Heart left ventricle (tissue), 13 donors: ENCODE data around the gene PTRH2.

Source experiments
- POLR2A ChIP-seq, 2 donors: fragments of 450-650 bp; IDR thresholded peaks; one replicate each; pipeline ENCODE4 v1.6.1; 2017; ENCODE audit warnings: antibody characterized with exemption in 2 of 2, mild to moderate bottlenecking in 2 of 2, moderate library complexity in 2 of 2
- TF ChIP-seq, protein P1 (sequence below), 12 donors: fragments of 200-600 bp; sonication (generic) in 4 of 12; IDR thresholded peaks; one replicate each; pipeline versions ENCODE4 v1.5.0 to v1.8.0; 2018 to 2022; ENCODE audit warnings: antibody characterized with exemption in 12 of 12, mild to moderate bottlenecking in 5 of 12
- donor health status: ischemic (EF 13 %, LVEDD 7.1; RV severe dilation, severe dysfunction).
- donor health status: DM: no; HTN: yes; CAD: no.
- donor health status: DM: no; HTN: no; CAD: no.
- donor health status: ischemic (EF 25% LVEDD 6.9; RV normal size, moderate dysfunction).
- donor health status: ischemic (EF 25% LVEDD 5.7; RV mildly dilated, moderate dysfunction).
- donor health status: ischemic (EF 35%, LVEDD 5.7; RV mildly dilated, moderate dysfunction).
- donor health status: nonischemic (EF 11% LVEDD 7.7; RV severe dilation, severe dysfunction).
- donor health status: DM: yes; HTN: yes; CAD: no.
- donor health status: PGD.
- donor health status: ischemic (EF 29% LVEDD 5.4; RV normal size, mild dysfunction).
- donor health status: nonischemic (EF 23%, LVEDD 6.1; RV moderate dilation, normal function).

DNA sequence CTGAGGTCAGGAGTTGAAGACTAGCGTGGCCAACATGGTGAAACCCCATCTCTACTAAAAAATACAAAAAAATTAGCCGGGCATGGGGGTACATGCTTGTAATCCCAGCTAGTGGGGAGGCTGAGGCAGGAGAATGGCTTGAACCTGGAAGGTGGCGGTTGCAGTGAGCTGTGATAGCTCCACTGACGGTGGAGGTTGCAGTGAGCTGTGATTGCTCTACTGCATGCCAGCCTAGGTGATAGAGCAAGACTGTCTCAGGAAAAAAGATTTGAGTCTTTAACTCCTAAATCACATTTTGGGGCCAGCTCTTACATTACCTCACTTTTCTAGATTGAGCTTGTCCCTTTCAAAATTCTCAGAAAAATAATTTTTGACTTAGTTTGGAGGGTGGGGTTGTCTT is 15.4 kb upstream of the PTRH2 start:
- TF ChIP-seq, protein P1, sequence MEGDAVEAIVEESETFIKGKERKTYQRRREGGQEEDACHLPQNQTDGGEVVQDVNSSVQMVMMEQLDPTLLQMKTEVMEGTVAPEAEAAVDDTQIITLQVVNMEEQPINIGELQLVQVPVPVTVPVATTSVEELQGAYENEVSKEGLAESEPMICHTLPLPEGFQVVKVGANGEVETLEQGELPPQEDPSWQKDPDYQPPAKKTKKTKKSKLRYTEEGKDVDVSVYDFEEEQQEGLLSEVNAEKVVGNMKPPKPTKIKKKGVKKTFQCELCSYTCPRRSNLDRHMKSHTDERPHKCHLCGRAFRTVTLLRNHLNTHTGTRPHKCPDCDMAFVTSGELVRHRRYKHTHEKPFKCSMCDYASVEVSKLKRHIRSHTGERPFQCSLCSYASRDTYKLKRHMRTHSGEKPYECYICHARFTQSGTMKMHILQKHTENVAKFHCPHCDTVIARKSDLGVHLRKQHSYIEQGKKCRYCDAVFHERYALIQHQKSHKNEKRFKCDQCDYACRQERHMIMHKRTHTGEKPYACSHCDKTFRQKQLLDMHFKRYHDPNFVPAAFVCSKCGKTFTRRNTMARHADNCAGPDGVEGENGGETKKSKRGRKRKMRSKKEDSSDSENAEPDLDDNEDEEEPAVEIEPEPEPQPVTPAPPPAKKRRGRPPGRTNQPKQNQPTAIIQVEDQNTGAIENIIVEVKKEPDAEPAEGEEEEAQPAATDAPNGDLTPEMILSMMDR (IDR thresholded peaks at IDR 0.05) = no peak
- no peak for TF ChIP-seq POLR2A (IDR thresholded peaks at IDR 0.05)
